Left ventricle myocardium superior (tissue), 1 donor: Measurements from ENCODE around the gene RAB38. TPM values are rescaled to one million over a fixed set of nuclear protein-coding genes. Genes with fewer than 3 reads are reported as not detected.

Source experiments
- ATAC-seq: fragments of 200-7000 bp; cut with Tn5 transposase; one replicate; pipeline ENCODE4 v1.9.1; 2020; ENCODE audit warnings: mild to moderate bottlenecking, moderate library complexity
- DNase-seq: peaks from one replicate; pipeline ENCODE4 v3.0.0-alpha.2; 2020
- intact Hi-C: fragments of 100-400 bp; cut with micrococcal nuclease; formaldehyde crosslinking; loops from one replicate; pipeline ENCODE4 v1.11.0; 2022
- total RNA-seq: library from RNA; stranded (reverse); fragmentation: NEBNext Ultra II Directional; extraction: Animal tissue kit (Norgen Biotek cat#: 25700); gene quantifications from one replicate; pipeline ENCODE4 v1.2.1, GENCODE V29; 2021
- donor health status: DM: no; HTN: yes; CAD: no; lungs with severe emphysema.

Gene RAB38
- total RNA-seq, 1 donor from 2014 or later: 0.94 TPM

GRCh38 chr11:88114486-88115045 lies 60.7 kb downstream of the RAB38 start:
- intact Hi-C loops: no loop called here
- ATAC-seq (no peak), DNase-seq (no peak)

GRCh38 chr11:88106666-88107065 lies 68.6 kb downstream of the RAB38 start:
- ATAC-seq (no peak), DNase-seq (no peak)
- intact Hi-C loops: no loop called here

- no peak for DNase-seq
- intact Hi-C loops: no loop called here
- no peak for ATAC-seq
Observed at GRCh38 chr11:88105951-88106350, 69.3 kb downstream of the RAB38 start.

GRCh38 chr11:88105526-88105925 lies 69.7 kb downstream of the RAB38 start:
- intact Hi-C loops: no loop called here
- DNase-seq (no peak), ATAC-seq (no peak)

GRCh38 chr11:88104408-88104807 lies 70.8 kb downstream of the RAB38 start:
- ATAC-seq (no peak), DNase-seq (no peak)
- intact Hi-C loops: no loop called here

- no peak for ATAC-seq
- intact Hi-C loops: no loop called here
- no peak for DNase-seq
Observed at GRCh38 chr11:88103337-88104206, 71.7 kb downstream of the RAB38 start.

- intact Hi-C loops: no loop called here
- ATAC-seq: no peak
- DNase-seq: no peak
Observed at GRCh38 chr11:88102598-88102934, 72.7 kb downstream of the RAB38 start.

GRCh38 chr11:88101881-88102597 lies 73.2 kb downstream of the RAB38 start:
- DNase-seq: no peak
- no peak for ATAC-seq
- intact Hi-C loops: no loop called here

- ATAC-seq: no peak
- intact Hi-C loops: no loop called here
- no peak for DNase-seq
Observed at GRCh38 chr11:88100151-88100550, 75.1 kb downstream of the RAB38 start.

GRCh38 chr11:88098289-88098688 lies 77.0 kb downstream of the RAB38 start:
- DNase-seq (no peak), ATAC-seq (no peak)
- intact Hi-C loops: no loop called here

- intact Hi-C loops: no loop called here
- ATAC-seq (no peak), DNase-seq (no peak)
Observed at GRCh38 chr11:88089134-88089533, 86.1 kb downstream of the RAB38 start.

GRCh38 chr11:88087337-88087736 lies 87.9 kb downstream of the RAB38 start:
- ATAC-seq: no peak
- intact Hi-C loops: no loop called here

GRCh38 chr11:88086297-88086696 lies 88.9 kb downstream of the RAB38 start:
- intact Hi-C loops: no loop called here
- no peak for ATAC-seq
- DNase-seq: no peak

More at GRCh38 chr11:88087337-88087736, 87.9 kb downstream of the RAB38 start:
- no peak for DNase-seq

- intact Hi-C loops: no loop called here
- ATAC-seq (no peak), DNase-seq (no peak)
Observed at GRCh38 chr11:88070437-88070836, 104.8 kb downstream of the RAB38 start.

- ATAC-seq: no peak
- DNase-seq: no peak
Observed at GRCh38 chr11:88068848-88069554, 106.2 kb downstream of the RAB38 start.

GRCh38 chr11:88066090-88066489 lies 109.2 kb downstream of the RAB38 start:
- intact Hi-C loops: no loop called here
- no peak for DNase-seq
- ATAC-seq: no peak

More at GRCh38 chr11:88068848-88069554, 106.2 kb downstream of the RAB38 start:
- intact Hi-C loops: no loop called here

GRCh38 chr11:88064097-88064705 lies 111.0 kb downstream of the RAB38 start:
- ATAC-seq (no peak), DNase-seq (no peak)
- intact Hi-C loops: no loop called here
